ENCODE measurements around the gene OVAAL.

OVAAL gene

DNA sequence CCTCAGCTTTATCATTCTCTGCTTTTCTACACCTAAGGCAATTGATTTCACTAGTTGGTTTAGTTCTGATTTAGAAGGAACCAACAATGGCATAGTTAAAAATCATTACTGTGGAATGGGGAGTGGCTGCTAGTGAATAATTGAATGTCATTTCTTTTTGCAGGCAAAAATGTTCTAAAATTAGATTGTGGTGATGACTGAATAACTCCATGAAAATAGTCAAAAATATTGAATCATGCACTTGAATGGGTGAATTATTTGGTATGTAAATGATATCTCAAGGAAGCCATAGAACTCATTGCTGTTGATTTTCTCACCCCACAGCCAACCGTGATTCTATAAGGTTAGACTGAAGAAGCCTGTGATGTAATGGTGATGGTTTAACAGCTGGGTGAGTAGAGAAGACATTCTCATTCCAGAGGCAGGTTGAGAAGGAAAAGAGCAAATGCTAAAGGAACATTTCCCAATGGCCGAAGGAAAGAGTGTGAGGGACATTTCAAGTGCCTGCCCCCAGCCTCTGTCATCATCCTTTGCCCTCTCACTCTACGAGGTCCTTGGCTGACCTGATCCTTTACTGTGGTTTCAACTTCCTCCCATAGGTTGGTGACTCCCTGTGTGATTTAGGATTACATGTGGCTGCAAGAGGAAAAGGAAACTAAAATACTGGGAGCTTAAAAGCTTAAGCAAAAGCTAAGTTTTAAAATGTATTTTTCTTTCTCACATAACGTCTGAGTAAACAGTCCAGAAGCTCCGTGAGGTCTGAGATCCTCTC is 12.5 kb downstream of the OVAAL start:
- no peak for FAIRE-seq
- TF ChIP-seq POLR2A (IDR thresholded peaks at IDR 0.05; ENCODE audit: low read depth, low read length) = no peak
- DNase-seq (ENCODE audit: insufficient read length, low spot score) = no peak

DNA sequence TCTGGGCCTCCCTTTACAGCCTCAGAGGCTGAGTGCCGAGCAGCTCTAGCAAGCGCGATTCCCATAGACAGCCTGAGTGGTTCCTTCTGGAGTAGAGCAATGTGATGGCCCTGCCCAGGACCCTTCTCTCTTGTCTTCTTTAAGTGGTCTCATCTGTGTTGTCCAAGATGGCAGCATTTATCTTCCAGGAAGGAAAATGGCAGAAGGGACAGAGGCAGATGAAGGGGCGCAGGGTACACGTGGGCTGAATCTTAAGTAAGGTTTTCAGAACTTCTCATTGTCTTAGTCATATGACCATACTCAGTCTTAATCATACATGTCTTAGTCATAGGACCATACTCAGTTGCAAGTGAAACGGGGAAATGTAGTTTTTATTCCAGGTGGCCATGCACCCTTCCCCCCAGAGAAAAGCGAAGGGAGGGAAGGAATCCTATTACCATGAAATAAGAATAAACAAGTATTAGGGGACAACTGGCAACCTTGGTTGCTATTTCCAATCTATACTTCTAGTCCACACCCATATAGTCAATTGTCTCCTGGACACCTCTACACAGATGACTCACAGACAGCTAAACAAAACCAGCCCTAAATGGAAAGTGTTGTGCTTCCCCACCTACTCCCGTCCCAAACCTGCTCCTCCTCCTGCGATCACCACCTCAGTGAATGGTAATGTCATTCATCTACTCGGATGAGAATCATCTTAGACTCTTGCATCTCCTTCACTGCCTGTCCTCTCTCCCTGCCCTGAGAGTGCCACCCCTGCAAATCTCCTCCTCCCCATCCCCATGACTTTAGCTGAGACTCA is 13.3 kb downstream of the OVAAL start:
- FAIRE-seq (no peak), DNase-seq (ENCODE audit: insufficient read length, low spot score) (no peak)
- no peak for TF ChIP-seq POLR2A (IDR thresholded peaks at IDR 0.05; ENCODE audit: low read depth, low read length)

DNA sequence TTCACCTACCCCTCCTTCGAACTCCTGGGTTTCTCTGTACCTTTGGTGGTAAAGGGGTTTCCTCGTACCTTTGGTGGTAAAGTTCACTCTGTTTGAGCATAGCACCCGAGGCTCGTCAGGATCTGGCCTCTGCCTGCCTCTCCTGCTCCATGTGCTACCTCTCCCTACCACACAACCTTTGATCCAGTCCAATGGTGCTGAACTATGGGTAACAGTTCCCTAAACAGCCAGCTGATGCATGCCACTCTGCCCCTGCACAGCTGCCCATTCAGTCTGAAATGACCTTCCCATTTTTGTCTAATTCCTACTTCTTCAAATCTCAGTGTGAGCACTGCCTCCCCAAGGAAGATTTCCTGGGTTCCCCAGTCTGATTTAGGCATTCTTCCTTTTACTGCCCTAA is 14.0 kb downstream of the OVAAL start:
- no peak for TF ChIP-seq POLR2A (IDR thresholded peaks at IDR 0.05; ENCODE audit: low read depth, low read length)
- FAIRE-seq (no peak), DNase-seq (ENCODE audit: insufficient read length, low spot score) (no peak)

DNA sequence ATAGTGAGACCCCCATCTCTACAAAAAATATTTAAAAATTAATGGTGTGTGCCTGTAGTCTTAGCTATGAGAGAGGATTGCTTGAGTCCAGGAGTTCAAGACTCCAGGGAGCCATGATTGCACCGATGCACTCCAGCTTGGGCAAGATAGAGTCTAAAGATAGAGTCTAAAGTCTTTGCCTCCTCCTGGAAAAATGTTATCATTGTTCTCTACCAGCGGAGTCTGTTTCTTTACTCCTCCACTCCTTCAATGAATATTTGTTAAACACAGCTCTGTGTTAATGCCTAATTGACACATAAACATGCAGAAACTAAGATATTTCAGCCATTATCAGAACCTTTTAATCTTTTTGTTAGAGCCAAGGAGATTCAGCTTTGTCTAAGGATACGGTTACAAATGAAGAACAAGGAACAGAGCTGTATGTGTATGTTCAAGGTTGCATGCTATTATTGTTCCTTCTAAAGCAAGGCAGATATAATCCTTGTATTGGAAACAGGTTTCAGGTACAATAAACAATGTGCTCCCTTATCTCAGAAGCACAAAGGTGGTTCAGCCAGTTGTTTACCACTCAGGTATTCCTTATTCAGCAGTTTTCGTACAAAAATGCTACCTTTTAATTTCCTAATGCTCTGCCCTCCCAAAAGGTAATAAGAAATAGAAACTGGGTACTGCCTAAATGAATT is 15.4 kb downstream of the OVAAL start:
- FAIRE-seq = no peak
- no peak for DNase-seq (ENCODE audit: insufficient read length, low spot score)
- no peak for TF ChIP-seq POLR2A (IDR thresholded peaks at IDR 0.05; ENCODE audit: low read depth, low read length)

DNA sequence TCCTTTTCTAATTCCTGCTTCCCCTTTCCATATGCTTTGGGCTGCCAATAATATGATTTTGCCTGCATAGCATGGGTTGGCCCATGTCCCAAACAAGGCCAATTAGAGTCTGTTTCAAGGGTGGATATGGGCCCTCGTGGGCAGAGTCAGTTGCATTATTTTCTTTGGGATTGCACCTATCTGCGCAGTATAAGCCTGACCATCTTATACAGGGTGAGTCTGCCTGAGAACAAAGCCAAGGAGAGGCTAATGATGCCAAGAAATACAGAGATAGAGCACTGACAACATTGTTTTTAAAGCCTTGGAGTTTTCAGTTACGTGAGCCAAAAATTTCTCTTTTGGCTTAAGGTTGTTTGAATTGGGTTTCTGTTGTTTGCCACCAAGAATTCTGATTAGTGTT is 18.6 kb downstream of the OVAAL start:
- TF ChIP-seq POLR2A (IDR thresholded peaks at IDR 0.05; ENCODE audit: low read depth, low read length) = no peak
- no peak for FAIRE-seq
- no peak for DNase-seq (ENCODE audit: insufficient read length, low spot score)

DNA sequence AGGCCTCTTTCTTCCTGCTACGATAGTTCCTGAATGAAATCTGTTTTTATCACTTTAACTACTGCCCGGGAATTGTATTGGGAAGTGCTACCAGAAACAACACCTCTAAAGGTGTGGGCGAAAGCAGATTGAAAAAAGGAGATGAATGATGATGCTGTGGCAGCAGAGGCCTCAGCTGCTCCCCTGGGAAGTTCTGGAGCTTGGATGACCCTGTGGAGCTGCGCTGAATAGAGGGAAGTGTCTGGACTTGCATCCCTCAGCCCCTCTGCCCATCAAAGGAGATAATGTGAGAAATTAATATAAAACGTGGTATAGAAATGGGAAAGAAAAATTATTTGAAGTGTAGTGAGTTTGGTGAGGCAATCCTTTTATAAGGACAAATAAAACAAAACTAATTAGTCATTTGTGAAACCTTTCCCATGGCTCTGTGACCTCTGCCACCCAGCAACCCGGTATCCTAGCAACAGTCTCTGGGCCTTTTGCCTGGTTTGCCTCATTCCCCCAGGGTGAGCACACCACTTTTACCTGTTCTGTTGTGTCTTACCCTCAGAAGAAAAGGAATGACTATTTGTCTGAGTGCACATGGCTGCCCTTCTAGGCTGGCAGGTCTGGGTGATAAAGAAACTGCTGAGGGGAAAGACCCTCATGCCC is 21.3 kb downstream of the OVAAL start:
- TF ChIP-seq POLR2A (IDR thresholded peaks at IDR 0.05; ENCODE audit: low read depth, low read length) = no peak
- FAIRE-seq (no peak), DNase-seq (ENCODE audit: insufficient read length, low spot score) (no peak)

DNA sequence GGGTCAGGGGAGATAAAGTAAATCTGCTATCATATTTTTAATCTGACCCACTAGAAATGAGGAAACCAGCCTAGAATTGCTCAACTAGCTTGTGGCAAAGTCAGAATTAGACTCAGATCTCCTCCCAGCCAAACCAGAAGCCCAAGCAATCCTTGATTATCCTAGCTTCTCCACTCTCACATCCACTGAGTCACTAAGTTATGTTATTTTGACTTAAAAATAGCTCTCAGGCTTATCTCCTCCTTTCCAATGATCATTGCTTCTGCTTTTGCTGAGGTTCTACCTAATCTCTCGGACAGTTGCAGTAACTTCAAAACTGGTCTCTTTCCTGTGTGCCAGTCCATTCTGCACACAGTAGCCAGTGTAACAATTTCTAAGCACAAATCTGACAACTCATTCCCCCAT is 22.9 kb downstream of the OVAAL start:
- DNase-seq (ENCODE audit: insufficient read length, low spot score) (no peak), FAIRE-seq (no peak)
- no peak for TF ChIP-seq POLR2A (IDR thresholded peaks at IDR 0.05; ENCODE audit: low read depth, low read length)

DNA sequence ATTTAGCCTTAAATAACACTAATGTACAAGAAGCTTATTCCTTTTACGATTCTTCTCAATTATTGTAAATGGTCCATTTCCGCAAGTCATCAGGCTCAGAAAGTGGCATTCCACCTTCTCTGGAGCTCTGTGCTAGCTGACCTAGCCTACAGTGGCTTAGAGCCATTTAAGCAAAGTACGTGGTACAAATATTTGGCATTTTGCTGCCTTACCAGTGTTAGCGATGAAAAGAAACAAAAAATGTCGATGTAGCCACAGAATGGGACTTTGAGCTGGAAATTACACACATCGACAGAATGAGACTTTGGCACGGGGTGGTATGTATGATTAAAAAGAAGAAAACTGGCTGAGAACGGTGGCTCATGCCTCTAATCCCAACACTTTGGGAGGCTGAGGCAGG is 26.1 kb downstream of the OVAAL start:
- DNase-seq (ENCODE audit: insufficient read length, low spot score) = no peak
- FAIRE-seq = no peak
- TF ChIP-seq POLR2A (IDR thresholded peaks at IDR 0.05; ENCODE audit: low read depth, low read length) = no peak

DNA sequence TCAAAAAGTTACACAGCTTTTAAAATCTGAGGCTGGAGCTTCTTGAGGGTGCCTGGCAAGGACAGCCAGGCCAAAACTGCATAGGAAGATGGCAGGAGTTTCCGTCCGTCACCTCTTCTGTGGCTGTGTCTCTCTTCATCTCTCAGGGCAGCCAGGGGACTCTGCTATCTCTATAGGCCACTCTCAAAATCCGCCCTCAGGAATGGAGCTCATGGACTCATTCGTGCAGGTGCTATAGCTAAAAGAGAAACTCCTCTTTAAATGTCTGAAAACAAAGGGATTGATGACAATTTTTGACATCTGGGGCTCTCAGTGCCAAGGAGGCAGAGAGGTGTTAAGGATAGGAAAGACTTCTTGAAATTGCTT is 27.2 kb downstream of the OVAAL start:
- TF ChIP-seq POLR2A (IDR thresholded peaks at IDR 0.05; ENCODE audit: low read depth, low read length) = no peak
- DNase-seq (ENCODE audit: insufficient read length, low spot score) (no peak), FAIRE-seq (no peak)

DNA sequence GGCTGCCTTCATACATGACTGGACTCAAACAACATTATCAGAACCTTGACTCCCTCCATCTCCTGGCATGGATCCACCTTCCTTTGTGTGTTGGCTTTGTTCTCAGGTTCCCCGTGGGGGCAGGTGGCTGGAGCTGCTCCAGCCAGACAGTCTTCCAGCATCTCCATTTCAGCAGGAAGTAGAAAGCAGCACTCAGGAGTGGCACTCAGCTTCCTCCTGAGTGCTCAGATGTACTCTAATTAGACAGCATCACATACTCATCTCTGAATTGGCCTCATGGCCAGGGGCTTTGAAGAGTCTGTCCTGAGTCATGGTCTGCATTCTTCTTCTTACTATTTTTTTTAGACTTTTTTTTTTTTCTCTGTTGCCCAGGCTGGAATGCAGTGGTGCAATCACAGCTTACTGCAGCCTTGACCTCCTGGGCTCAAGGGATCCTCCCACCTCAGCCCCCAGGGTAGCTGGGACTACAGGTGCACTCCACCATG is 27.9 kb downstream of the OVAAL start:
- DNase-seq (ENCODE audit: insufficient read length, low spot score) = no peak
- no peak for FAIRE-seq

DNA sequence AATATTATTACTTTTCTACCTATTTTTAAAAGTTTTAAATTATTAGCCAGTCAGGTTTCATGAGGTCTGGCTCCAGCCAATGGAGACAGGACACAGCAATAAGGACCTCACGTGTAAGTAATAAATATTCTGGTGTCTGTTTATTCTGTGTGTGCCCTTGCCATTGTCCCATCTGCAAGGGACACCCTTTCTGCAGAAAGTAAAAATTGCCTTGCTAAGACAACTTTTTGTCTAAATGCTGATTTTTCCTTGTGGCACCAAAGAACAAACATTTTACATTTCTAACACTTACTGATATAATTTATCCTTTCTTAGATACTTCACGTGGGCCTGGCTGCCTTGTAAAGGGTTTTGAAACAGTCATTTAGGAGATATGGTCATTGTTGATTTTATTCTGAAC is 29.4 kb downstream of the OVAAL start:
- FAIRE-seq (no peak), DNase-seq (ENCODE audit: insufficient read length, low spot score) (no peak)
- no peak for TF ChIP-seq POLR2A (IDR thresholded peaks at IDR 0.05; ENCODE audit: low read depth, low read length)

More for the DNA sequence above, 27.9 kb downstream of the OVAAL start:
- TF ChIP-seq POLR2A (IDR thresholded peaks at IDR 0.05; ENCODE audit: low read depth, low read length) = no peak

DNA sequence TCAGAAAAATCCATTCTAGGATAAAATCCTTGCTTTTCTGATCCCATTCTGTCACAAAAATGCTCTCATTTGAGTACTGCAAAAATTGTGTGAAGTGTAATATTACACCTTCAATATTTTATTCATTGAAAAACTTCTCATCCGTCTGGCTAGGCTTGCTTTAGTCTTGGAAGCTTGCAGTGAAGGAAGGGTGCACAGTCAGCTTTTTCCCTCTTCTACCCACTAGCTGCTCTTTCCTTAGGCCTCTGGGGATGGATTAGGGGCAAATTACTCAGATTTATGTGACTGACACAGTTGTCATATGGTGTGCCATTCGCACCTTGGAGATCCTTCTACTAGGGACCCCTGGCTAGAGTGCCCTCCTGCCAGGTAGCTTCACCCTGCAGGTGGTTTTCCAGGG is 32.1 kb downstream of the OVAAL start:
- DNase-seq (ENCODE audit: insufficient read length, low spot score) (no peak), FAIRE-seq (no peak)
- no peak for TF ChIP-seq POLR2A (IDR thresholded peaks at IDR 0.05; ENCODE audit: low read depth, low read length)

DNA sequence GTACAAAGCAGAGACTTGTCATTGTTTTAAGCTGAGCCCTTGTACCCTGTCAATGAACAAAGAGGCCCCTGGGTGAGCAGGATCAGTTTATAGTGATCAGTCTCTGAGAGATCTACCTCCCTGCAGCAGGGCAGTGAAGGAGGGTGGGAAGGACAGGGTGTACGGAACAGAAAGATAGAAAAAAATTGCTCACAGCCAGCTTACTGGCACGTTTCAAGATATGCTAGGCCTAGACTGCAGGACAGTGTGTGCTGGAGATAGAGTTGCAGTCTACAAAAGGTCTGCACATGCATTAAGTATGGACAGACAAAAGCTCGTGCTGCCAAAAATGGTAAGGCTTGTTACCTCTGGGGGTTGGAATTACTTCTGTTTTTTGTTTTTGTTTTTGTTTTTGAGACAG is 34.6 kb downstream of the OVAAL start:
- DNase-seq (ENCODE audit: insufficient read length, low spot score) (no peak), FAIRE-seq (no peak)
- TF ChIP-seq POLR2A (IDR thresholded peaks at IDR 0.05; ENCODE audit: low read depth, low read length) = no peak

DNA sequence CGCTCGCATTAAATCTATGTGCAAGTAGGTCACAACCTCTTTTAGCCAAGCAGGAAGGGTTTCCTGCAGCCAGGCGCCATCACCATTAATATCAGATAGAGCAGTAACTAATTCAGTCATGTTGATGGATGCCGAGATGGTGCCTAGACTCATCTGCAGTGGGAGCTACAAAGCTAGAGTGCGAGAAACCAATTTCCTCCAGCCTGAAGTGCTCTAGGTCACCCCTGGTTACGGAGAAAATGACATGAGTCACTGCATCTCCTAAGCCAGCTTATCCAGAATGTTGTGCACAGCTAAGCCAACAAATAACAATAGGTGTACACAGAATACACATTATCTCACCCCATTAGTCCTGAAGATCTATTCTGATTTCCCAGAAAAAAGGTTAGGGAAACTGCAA is 36.0 kb downstream of the OVAAL start:
- FAIRE-seq = no peak
- TF ChIP-seq POLR2A (IDR thresholded peaks at IDR 0.05; ENCODE audit: low read depth, low read length) = no peak
- DNase-seq (ENCODE audit: insufficient read length, low spot score) = no peak

All from H54 (cell line).